ENCODE data around the gene CASP6.

The CASP6 gene

GRCh38 chr4:109702950-109703663, at the start of gene CASP6:
Gene CASP6, minus strand, starts transcription at chr4:109703445. Its CDS starts 50 bp downstream, at chr4:109703395.
- no peak for FAIRE-seq

GRCh38 chr4:109752525-109752924, 49.3 kb upstream of the CASP6 start:
- FAIRE-seq: no peak

- no peak for FAIRE-seq
Observed at GRCh38 chr4:109751852-109752251, 48.6 kb upstream of the CASP6 start.

- no peak for FAIRE-seq
Observed at GRCh38 chr4:109750652-109751244, 47.5 kb upstream of the CASP6 start.

- no peak for FAIRE-seq
Observed at GRCh38 chr4:109749388-109750082, 46.3 kb upstream of the CASP6 start.

- no peak for FAIRE-seq
Observed at GRCh38 chr4:109748114-109748513, 44.9 kb upstream of the CASP6 start.

- no peak for FAIRE-seq
Observed at GRCh38 chr4:109746728-109747127, 43.5 kb upstream of the CASP6 start.

GRCh38 chr4:109745830-109746229, 42.6 kb upstream of the CASP6 start:
- no peak for FAIRE-seq

- no peak for FAIRE-seq
Observed at GRCh38 chr4:109739547-109739946, 36.3 kb upstream of the CASP6 start.

GRCh38 chr4:109738104-109738872, 35.0 kb upstream of the CASP6 start:
- no peak for FAIRE-seq

GRCh38 chr4:109735566-109736365, 32.5 kb upstream of the CASP6 start:
- no peak for FAIRE-seq

- no peak for FAIRE-seq
Observed at GRCh38 chr4:109733728-109734127, 30.5 kb upstream of the CASP6 start.

- no peak for FAIRE-seq
Observed at GRCh38 chr4:109730619-109731545, 27.6 kb upstream of the CASP6 start.

GRCh38 chr4:109729718-109730618, 26.7 kb upstream of the CASP6 start, which contains the start of gene PLA2G12A:
Gene PLA2G12A, minus strand, starts transcription at chr4:109730070. Its CDS starts 261 bp downstream, at chr4:109729809.
- no peak for FAIRE-seq

- no peak for FAIRE-seq
Observed at GRCh38 chr4:109729117-109729717, 26.0 kb upstream of the CASP6 start.

- no peak for FAIRE-seq
Observed at GRCh38 chr4:109728385-109728784, 25.1 kb upstream of the CASP6 start.

- FAIRE-seq: no peak
Observed at GRCh38 chr4:109723110-109723509, 19.9 kb upstream of the CASP6 start.

- FAIRE-seq: no peak
Observed at GRCh38 chr4:109722357-109722756, 19.1 kb upstream of the CASP6 start.

- no peak for FAIRE-seq
Observed at GRCh38 chr4:109721033-109721432, 17.8 kb upstream of the CASP6 start.

GRCh38 chr4:109719604-109720003, 16.4 kb upstream of the CASP6 start:
- no peak for FAIRE-seq
